ENCODE data around the gene ZEB1.
A peak's percentile ranks its signal among the peaks of the same experiment; 100 is the strongest.
"Not testable (repeated sequence)": the region's sequence is repeated elsewhere in the genome, so short reads cannot be mapped to it uniquely, and the experiment has no call there.

The ZEB1 gene

GRCh38 chr10:31427334-31427733 is 108.3 kb downstream of the ZEB1 start:
- DNase-seq, result not testable (repeated sequence)

DNA sequence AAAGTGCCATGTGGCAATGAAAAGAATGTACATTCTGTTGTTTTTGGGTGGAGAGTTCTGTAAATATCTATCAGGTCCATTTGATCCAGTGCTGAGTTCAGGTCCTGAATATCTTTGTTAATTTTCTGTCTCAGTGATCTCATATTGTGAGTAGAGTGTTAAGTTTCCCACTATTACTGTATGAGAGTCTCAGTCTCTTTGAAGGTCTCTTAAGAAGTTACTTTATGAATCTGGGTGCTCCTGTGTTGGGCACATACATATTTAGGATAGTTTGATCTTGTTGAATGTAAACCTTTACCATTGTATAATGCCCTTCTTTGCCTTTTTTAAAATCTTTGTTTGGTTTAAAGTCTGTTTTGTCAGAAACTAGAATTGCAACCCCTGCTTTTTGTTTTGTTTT is 109.5 kb downstream of the ZEB1 start:
- DNase-seq, result not testable (repeated sequence)

DNA sequence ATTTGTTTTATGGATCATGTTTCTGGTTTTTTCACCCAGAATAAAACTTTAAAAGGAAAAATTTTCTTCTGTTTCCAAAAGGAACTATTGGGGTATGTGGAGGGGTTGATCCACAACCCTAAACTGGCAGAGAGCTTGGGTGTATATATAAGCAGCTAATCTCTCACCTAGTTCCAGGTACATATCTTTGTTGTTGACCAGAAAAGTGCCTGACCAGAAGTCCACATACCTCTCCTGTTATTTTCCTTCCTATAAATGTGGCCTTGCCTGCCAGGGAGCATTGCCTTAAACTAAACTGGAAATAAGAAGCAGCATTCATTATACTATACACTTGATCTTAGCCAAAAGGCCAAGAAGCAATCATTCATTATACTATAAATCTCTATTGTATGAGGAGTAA is 112.0 kb downstream of the ZEB1 start:
- DNase-seq, result no peak

- DNase-seq, result no peak
Observed at GRCh38 chr10:31437959-31438358, 118.9 kb downstream of the ZEB1 start.

DNA sequence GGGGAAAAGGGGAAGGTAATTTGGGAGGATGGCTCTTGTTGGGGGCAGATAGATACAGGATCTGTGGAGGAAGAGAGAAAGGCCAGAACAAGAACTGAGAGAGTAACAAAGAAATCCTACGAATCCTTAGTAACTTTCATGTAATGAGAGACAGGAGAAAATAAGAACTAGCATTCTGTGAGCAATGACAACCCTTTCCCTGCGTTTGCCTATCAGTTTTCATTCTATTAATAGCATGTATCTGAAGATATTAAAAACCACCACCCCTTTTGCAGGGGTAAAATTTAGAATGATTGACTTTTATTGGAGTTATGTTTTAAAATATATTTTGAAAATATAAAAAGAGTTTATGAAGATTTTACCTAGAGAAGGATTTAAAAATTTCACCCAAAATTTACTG is 132.8 kb downstream of the ZEB1 start:
- DNase-seq, result no peak

GRCh38 chr10:31456468-31456867 is 137.5 kb downstream of the ZEB1 start:
- DNase-seq, result no peak

DNA sequence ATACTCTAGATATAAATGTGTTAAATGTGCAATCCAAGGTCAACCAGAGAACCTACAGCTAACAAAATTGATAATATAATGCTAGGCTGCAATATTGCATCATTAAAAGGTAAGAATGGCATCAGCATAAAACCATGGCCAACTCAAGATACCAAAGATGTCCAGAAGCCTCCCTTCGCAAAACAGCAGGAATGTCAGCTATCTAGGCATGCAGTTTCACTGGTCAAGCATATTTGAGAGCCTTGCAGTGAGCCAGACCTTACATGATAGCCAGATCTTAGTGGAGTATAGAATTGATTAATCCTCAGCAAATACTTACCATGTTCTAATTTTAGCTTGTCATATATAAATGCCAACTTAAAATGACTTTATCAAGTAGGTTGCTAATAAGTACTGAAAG is 138.8 kb downstream of the ZEB1 start:
- DNase-seq, result no peak

DNA sequence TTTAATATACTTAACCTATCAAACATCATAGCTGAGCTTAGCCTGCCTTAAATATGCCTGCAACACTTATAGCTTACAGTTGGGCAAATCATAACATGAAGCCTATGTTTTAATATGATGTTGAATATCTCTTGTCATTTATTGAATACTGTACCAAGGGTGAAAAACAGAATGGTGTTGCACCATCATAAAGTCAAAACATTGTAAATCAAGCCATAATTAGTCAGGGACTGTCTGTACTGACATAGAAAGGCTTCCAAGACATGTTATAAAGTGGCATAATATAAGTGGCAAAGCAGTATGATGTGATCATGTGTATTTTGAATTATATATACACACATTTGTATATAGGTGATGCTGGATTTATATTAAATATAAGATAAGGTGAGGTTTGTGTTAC is 140.0 kb downstream of the ZEB1 start:
- no peak for DNase-seq

GRCh38 chr10:31460242-31460641 is 141.2 kb downstream of the ZEB1 start:
- DNase-seq, result no peak

DNA sequence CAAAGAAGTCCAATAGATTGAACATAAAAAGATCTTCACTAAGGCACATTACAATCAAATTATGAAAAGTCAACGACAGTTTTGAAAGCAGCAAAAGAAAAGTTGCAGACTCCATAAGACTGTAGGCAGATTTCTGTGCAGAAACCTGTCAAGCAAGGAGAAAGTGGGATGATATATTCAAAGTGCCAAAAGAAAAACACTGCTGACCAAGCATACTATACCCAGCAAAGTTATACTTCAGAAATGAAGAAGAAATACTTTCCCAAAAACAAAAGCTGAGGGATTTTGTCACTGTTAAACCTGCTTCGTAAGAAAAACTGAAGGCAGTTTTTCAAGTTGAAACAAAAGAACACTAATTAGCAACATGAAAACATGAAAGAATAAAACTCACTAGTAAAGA is 145.5 kb downstream of the ZEB1 start:
- no peak for DNase-seq

- DNase-seq, result no peak
Observed at GRCh38 chr10:31466313-31466712, 147.3 kb downstream of the ZEB1 start.

- DNase-seq, result peak; percentile 84
Observed at GRCh38 chr10:31467791-31468535, 148.9 kb downstream of the ZEB1 start.

- DNase-seq, result no peak
Observed at GRCh38 chr10:31468536-31468859, 149.5 kb downstream of the ZEB1 start.

- DNase-seq, result no peak
Observed at GRCh38 chr10:31475519-31475918, 156.5 kb downstream of the ZEB1 start.

DNA sequence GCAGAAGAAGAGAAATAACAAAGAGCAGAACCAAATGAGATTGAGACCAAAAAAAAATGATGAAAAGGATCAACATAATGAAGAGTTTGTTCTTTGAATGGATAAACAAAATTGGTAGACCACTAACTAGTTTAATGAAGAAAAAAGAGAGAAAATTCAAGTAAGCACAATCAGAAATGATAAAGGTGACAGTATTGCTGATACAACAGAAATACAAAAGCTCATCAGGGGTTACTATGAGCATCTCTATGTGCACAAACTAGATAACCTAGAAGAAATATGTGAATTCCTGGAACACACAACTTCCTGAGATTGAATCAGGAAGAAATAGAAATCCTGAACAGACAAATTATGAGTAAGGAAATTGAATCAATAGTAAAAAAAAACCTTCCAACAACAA is 157.1 kb downstream of the ZEB1 start:
- DNase-seq, result no peak

- DNase-seq, result no peak
Observed at GRCh38 chr10:31477584-31477983, 158.6 kb downstream of the ZEB1 start.

GRCh38 chr10:31479752-31480151 is 160.7 kb downstream of the ZEB1 start:
- no peak for DNase-seq

GRCh38 chr10:31483546-31483945 is 164.5 kb downstream of the ZEB1 start:
- DNase-seq, result peak; percentile 8

DNA sequence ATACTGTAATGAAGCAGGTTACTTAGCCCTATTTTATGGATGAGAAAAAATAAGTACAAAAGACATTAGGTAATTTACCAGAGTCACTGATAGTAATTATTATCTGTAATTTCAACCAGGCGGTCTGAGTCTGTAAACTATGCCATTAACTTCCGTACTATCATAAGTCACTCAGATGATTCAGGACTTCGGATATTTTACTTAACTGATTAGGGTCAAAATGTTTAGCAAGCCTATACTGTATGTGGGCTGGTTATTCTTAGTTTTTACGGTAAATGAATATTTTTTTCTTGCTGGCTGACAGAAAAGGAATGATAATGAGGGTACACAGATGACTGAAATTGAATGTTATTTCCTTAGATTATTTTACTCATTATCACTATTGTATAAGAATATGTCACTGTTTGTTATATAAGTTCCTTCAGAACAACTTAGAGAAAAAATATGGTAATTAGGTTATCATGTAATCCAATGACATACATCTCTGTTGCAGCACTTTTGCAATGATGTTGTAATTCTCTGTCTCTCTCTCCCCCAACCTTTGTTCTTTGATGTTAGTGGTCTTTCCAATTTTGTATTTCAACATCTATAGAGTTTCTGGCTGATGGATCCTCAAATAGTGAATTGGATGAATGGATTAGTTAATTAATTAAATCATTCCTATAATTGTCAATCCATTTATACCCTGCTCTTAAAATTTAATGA is 165.6 kb downstream of the ZEB1 start:
- DNase-seq, result no peak

GRCh38 chr10:31490858-31491504 is 172.0 kb downstream of the ZEB1 start:
- DNase-seq, result peak; percentile 68

DNA sequence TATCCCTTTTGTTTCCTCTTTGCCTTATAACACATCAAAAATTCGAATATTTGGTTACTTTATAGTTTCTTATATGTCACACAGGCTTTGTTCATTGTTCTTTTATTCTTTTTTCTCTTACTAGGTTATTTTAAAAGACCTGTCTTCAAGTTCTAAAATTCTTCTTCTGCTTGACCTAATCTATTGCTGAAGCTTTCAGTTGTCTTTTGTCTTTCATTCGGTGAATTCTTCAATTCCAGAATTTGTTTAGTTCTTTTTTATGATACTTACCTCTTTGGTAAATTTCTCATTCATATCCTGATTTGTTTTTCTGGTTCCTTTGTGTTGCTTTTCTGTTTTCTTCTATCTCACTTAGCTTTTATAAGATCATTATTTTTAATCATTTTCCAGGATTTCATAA is 188.4 kb downstream of the ZEB1 start:
- DNase-seq, result no peak

GRCh38 chr10:31508234-31508633 is 189.2 kb downstream of the ZEB1 start:
- no peak for DNase-seq

GRCh38 chr10:31508882-31509281 is 189.9 kb downstream of the ZEB1 start:
- no peak for DNase-seq

GRCh38 chr10:31509989-31510388 is 191.0 kb downstream of the ZEB1 start:
- no peak for DNase-seq
